HepG2 (cell line): Measurements from ENCODE around the gene KCTD4. TPM values are rescaled to one million over a fixed set of nuclear protein-coding genes. Genes with fewer than 3 reads are reported as not detected.

Experiments
- ATAC-seq: fragments of 200-7000 bp; cut with Tn5 transposase; 3 replicates; pipeline ENCODE4 v1.9.1; 2020; ENCODE audit warnings: mild to moderate bottlenecking, moderate library complexity
- BruUV-seq: library from RNA; stranded (reverse); fragments of 400-500 nt; replicated peaks from 2 replicates; lab custom pipeline; 2021; lab: Mats Ljungman, UMichigan
- CTCF ChIA-PET: fragments of 300-600 bp; formaldehyde crosslinking; extraction: SDS; loops from one replicate; lab custom pipeline; 2021; ENCODE audit warnings: low total read pairs, inconsistent platforms, low intra/inter-chr PET ratio; lab: Yijun Ruan, JAX
- POLR2A ChIA-PET: fragments of 350-600 bp; sonication (Branson Sonifier 250); formaldehyde crosslinking; loops from one replicate; lab custom pipeline; 2020; ENCODE audit warnings: antibody characterized with exemption, inconsistent platforms; lab: Yijun Ruan, JAX
- DNase-seq: peaks from one replicate; pipeline ENCODE4 v3.0.0-alpha.2; 2015; ENCODE audit warnings: low spot score
- FAIRE-seq: peaks from 3 replicates; lab custom pipeline; 2011; peaks lifted over from hg19 to GRCh38; lab: Jason Lieb, UNC
- H2AFZ ChIP-seq: one replicate; pipeline ENCODE4 v1.6.1; 2011; ENCODE audit warnings: low read length, inconsistent platforms
- H3K27ac ChIP-seq: fragments of 300-600 bp; 3 replicates; pipeline ENCODE4 v1.8.0; 2011; ENCODE audit warnings: mixed run types, mild to moderate bottlenecking, mixed read lengths, low read length, inconsistent platforms; ENCODE audit not compliant: insufficient read depth; ENCODE audit errors: extremely low read length
- H3K27me3 ChIP-seq, 2 experiments: fragments of 200-600 bp in 1 of 2; 2 replicates in 1 of 2; 3 replicates in 1 of 2; pipeline versions ENCODE4 v1.6.0 to v1.8.0; 2011; ENCODE audit warnings: low read length in 2 of 2, mild to moderate bottlenecking in 2 of 2, moderate library complexity in 2 of 2, inconsistent platforms in 1 of 2; ENCODE audit not compliant: insufficient read depth in 2 of 2, control insufficient read depth in 1 of 2
- H3K36me3 ChIP-seq, 2 experiments: fragments of 200-600 bp in 1 of 2; replicated peaks in 1 of 2; 2 replicates in 1 of 2; 3 replicates in 1 of 2; pipeline versions ENCODE4 v1.5.1 to v1.8.0; 2011; ENCODE audit warnings: low read length in 2 of 2, inconsistent platforms in 1 of 2; ENCODE audit not compliant: insufficient read depth in 2 of 2, control insufficient read depth in 1 of 2
- H3K4me1 ChIP-seq: 2 replicates; pipeline ENCODE4 v1.5.1; 2012; ENCODE audit warnings: low read length, inconsistent platforms; ENCODE audit not compliant: insufficient read depth
- H3K4me2 ChIP-seq: 2 replicates; pipeline ENCODE4 v1.6.0; 2011; ENCODE audit warnings: low read depth, low read length, inconsistent platforms
- H3K4me3 ChIP-seq, 3 experiments: fragments of 200-600 bp in 1 of 3; sonication (generic), shearing (Covaris generic) in 1 of 3; replicated peaks in 1 of 3; 2 replicates each; pipeline ENCODE4 v1.5.1; 2011 to 2016; ENCODE audit warnings: low read length in 3 of 3, inconsistent platforms in 2 of 3, low read depth in 2 of 3, mild to moderate bottlenecking in 2 of 3, control low read depth in 1 of 3, mixed read lengths in 1 of 3; ENCODE audit not compliant: insufficient read depth in 1 of 3
- H3K79me2 ChIP-seq: one replicate; pipeline ENCODE4 v1.6.1; 2011; ENCODE audit warnings: low read length, inconsistent platforms; ENCODE audit not compliant: insufficient read depth
- H3K9ac ChIP-seq: 2 replicates; pipeline ENCODE4 v1.6.0; 2011; ENCODE audit warnings: mild to moderate bottlenecking, low read depth, low read length, inconsistent platforms; ENCODE audit not compliant: insufficient read depth
- H3K9me3 ChIP-seq: 2 replicates; pipeline ENCODE4 v1.5.1; 2012; ENCODE audit warnings: mild to moderate bottlenecking, low read length
- H4K20me1 ChIP-seq: 2 replicates; pipeline ENCODE4 v1.6.0; 2011; ENCODE audit warnings: inconsistent platforms, mild to moderate bottlenecking, low read length, moderate library complexity; ENCODE audit not compliant: insufficient read depth
- CENPX ChIP-seq: sonication (generic); formaldehyde crosslinking; IDR thresholded peaks from 2 replicates; pipeline ENCODE4 v1.9.0; 2021; ENCODE audit warnings: mild to moderate bottlenecking, missing genetic modification reagents, moderate library complexity
- ETV5 ChIP-seq: IDR thresholded peaks from 2 replicates; pipeline ENCODE4 v1.6.1; 2018; ENCODE audit warnings: missing biosample characterization, missing genetic modification reagents, inconsistent platforms, borderline replicate concordance
- IKZF1 ChIP-seq: fragments of 450-650 bp; IDR thresholded peaks from 2 replicates; pipeline ENCODE4 v1.7.1; 2016
- MAF1 ChIP-seq: sonication (generic); formaldehyde crosslinking; IDR thresholded peaks from 2 replicates; pipeline ENCODE4 v1.5.0; 2020; ENCODE audit warnings: missing genetic modification reagents, borderline replicate concordance
- MIER2 ChIP-seq: IDR thresholded peaks from 2 replicates; pipeline ENCODE4 v1.6.1; 2016; ENCODE audit warnings: missing biosample characterization, missing genetic modification reagents
- NAIF1 ChIP-seq: sonication (generic); formaldehyde crosslinking; IDR thresholded peaks from 2 replicates; pipeline ENCODE4 v1.5.0; 2020; ENCODE audit warnings: mild to moderate bottlenecking, missing genetic modification reagents, borderline replicate concordance
- SNRNP70 ChIP-seq: fragments of 200-400 bp; formaldehyde crosslinking; IDR thresholded peaks from 2 replicates; pipeline ENCODE4 v1.6.1; 2017; ENCODE audit warnings: mild to moderate bottlenecking, low read depth, low read length, moderate library complexity
- SRSF4 ChIP-seq: fragments of 200-400 bp; formaldehyde crosslinking; IDR thresholded peaks from one replicate; pipeline ENCODE4 v1.6.1; 2018; ENCODE audit warnings: mild to moderate bottlenecking, low read depth, low read length, moderate library complexity; ENCODE audit not compliant: poor library complexity, severe bottlenecking
- ZFP36L1 ChIP-seq: sonication (generic); formaldehyde crosslinking; IDR thresholded peaks from 2 replicates; pipeline ENCODE4 v1.8.0; 2022; ENCODE audit warnings: mild to moderate bottlenecking, missing genetic modification reagents, moderate library complexity
- ZFP90 ChIP-seq: sonication (generic); formaldehyde crosslinking; IDR thresholded peaks from 2 replicates; pipeline ENCODE4 v1.8.0; 2022; ENCODE audit warnings: missing genetic modification reagents, mild to moderate bottlenecking, inconsistent platforms, borderline replicate concordance
- ZIK1 ChIP-seq: sonication (generic); formaldehyde crosslinking; IDR thresholded peaks from 2 replicates; pipeline ENCODE4 v1.5.0; 2020; ENCODE audit warnings: mild to moderate bottlenecking, low read depth, missing genetic modification reagents, borderline replicate concordance
- ZNF460 ChIP-seq: sonication (generic); formaldehyde crosslinking; IDR thresholded peaks from 2 replicates; pipeline ENCODE4 v1.5.1; 2020; ENCODE audit warnings: missing genetic modification reagents, mild to moderate bottlenecking, borderline replicate concordance
- in situ Hi-C: cut with HindIII; loops from 2 replicates; pipeline ENCODE4 v1.10.0; 2017; ENCODE audit warnings: low pct_unique_long_range_greater_than_20kb; ENCODE audit not compliant: extremely low pct_ligation_motif_present
- intact Hi-C: fragments of 100-400 bp; cut with micrococcal nuclease; formaldehyde crosslinking; loops from one replicate; pipeline ENCODE4 v1.10.0; 2022; ENCODE audit not compliant: unreplicated experiment
- polyA plus RNA-seq, 8 experiments: library from polyadenylated mRNA; depleted of rRNA in 3 of 8; stranded (reverse) in 7 of 8; unstranded in 1 of 8; fragments of >200 nt; fragmentation: Illumina TruSeq in 4 of 8; extraction: Trizol in 4 of 8; gene quantifications; 2 replicates each; pipeline versions ENCODE4 v1.2.1 to v1.2.3, GENCODE V29; 2011 to 2016; ENCODE audit warnings: low read depth in 4 of 8, missing spikeins in 1 of 8, mixed read lengths in 1 of 8; ENCODE audit not compliant: insufficient read depth in 1 of 8
- total RNA-seq, 5 experiments: library from RNA; depleted of rRNA; stranded (reverse); fragments of >200 nt; fragmentation: Illumina TruSeq; extraction: Trizol; gene quantifications; 2 replicates each; pipeline ENCODE4 v1.2.3, GENCODE V29; 2016; ENCODE audit warnings: low read depth in 1 of 5

KCTD4 gene
- total and polyA plus RNA-seq, 2 of the 13 experiments (the other 11 are each of a cell fraction or from before 2014, with no cell fraction given): not detected

- FAIRE-seq (no peak), ATAC-seq (no peak), DNase-seq (no peak)
- TF ChIP-seq SRSF4 (no peak), ZFP36L1 (CRISPR knock-in tag) (no peak), MAF1 (no peak), IKZF1 (no peak), ETV5 (CRISPR knock-in tag) (no peak), NAIF1 (CRISPR knock-in tag) (no peak), SNRNP70 (no peak), CENPX (CRISPR knock-in tag) (no peak), ZIK1 (CRISPR knock-in tag) (no peak), ZNF460 (CRISPR knock-in tag) (no peak), MIER2 (no peak), ZFP90 (CRISPR knock-in tag) (no peak)
- Histone ChIP-seq H3K4me3 (no peak overlapping the region), H3K4me2 (no peak overlapping the region), H3K27me3 (no peaks in the 10 kb centered on the region), H3K9ac (no peak overlapping the region), H4K20me1 (no peaks in the 10 kb centered on the region), H3K9me3 (no peaks in the 10 kb centered on the region), H3K27ac (no peak overlapping the region), H3K79me2 (no peaks in the 10 kb centered on the region), H3K36me3 (0 out of 5 replicates have a peak, but pooled peaks cover 1 to 3% of the 10 kb centered on the region in 2 experiments), H2AFZ (no peak overlapping the region), H3K4me1 (peaks cover 22% of the 10 kb centered on the region)
- BruUV-seq: no TSS peak
- ChIA-PET CTCF (no interaction called here), POLR2A (no interaction called here)
- intact Hi-C loops (no loop called here), in situ Hi-C loops (no loop called here)
These were observed 26.4 kb downstream of the KCTD4 start for GRCh38 chr13:45174478-45174877.
